Ureter (tissue), 1 donor: ENCODE measurements around the gene KLK5. TPM values are rescaled to one million over a fixed set of nuclear protein-coding genes. Genes with fewer than 3 reads are reported as not detected.

Experiments used
- total RNA-seq: library from RNA; stranded (reverse); gene quantifications from one replicate; pipeline ENCODE4 v1.2.4, GENCODE V29; 2023
- donor health status: DM: yes; HTN: yes; CAD: no.

The KLK5 gene
- total RNA-seq, 1 donor from 2014 or later, result not detected

Other genes with a start within 250 kb of the KLK5 start
- gene SHANK1, start 233.2 kb downstream of the KLK5 start, total RNA-seq, result 0.29 TPM
- 8.1 TPM for gene CLEC11A, start 229.7 kb downstream of the KLK5 start, total RNA-seq
- not detected for gene GPR32, start 182.6 kb downstream of the KLK5 start, total RNA-seq
- not detected for gene ACP4, start 162.6 kb downstream of the KLK5 start, total RNA-seq
- gene KLK1, start 129.3 kb downstream of the KLK5 start, total RNA-seq, result 0.60 TPM
- not detected for gene KLK15, start 119.5 kb downstream of the KLK5 start, total RNA-seq
- gene KLK3, start 98.1 kb downstream of the KLK5 start, total RNA-seq, result not detected
- not detected for gene KLK2, start 79.6 kb downstream of the KLK5 start, total RNA-seq
- not detected for gene KLK4, start 41.6 kb downstream of the KLK5 start, total RNA-seq
- gene KLK6, start 16.6 kb upstream of the KLK5 start, total RNA-seq, result not detected
- not detected for gene KLK7, start 30.9 kb upstream of the KLK5 start, total RNA-seq
- not detected for gene KLK8, start 48.6 kb upstream of the KLK5 start, total RNA-seq
- gene KLK10, start 66.7 kb upstream of the KLK5 start, total RNA-seq, result 0.29 TPM
- 1.0 TPM for gene KLK11, start 73.6 kb upstream of the KLK5 start, total RNA-seq
- gene KLK12, start 82.0 kb upstream of the KLK5 start, total RNA-seq, result not detected
- gene KLK13, start 112.1 kb upstream of the KLK5 start, total RNA-seq, result not detected
- not detected for gene KLK14, start 129.8 kb upstream of the KLK5 start, total RNA-seq
- gene CTU1, start 155.4 kb upstream of the KLK5 start, total RNA-seq, result 5.3 TPM
- gene SIGLEC9, start 171.9 kb upstream of the KLK5 start, total RNA-seq, result 3.2 TPM
- gene SIGLEC7, start 189.3 kb upstream of the KLK5 start, total RNA-seq, result 2.4 TPM